Mucosa of rectum (tissue), 2 donors: ENCODE measurements around the gene GPR143.
A peak's percentile ranks its signal among the peaks of the same experiment; 100 is the strongest.

ENCODE experiments used
- H3K27ac ChIP-seq, 2 donors: one replicate each; pipeline ENCODE4 v1.7.0; 2013; ENCODE audit warnings: inconsistent platforms in 2 of 2, low read depth in 2 of 2, low read length in 2 of 2
- H3K27me3 ChIP-seq, 2 donors: one replicate each; pipeline ENCODE4 v1.7.0; 2013; ENCODE audit warnings: low read length in 2 of 2; ENCODE audit not compliant: control insufficient read depth in 2 of 2, insufficient read depth in 2 of 2
- H3K36me3 ChIP-seq, 2 donors: one replicate each; pipeline ENCODE4 v1.7.0; 2013; ENCODE audit warnings: low read length in 2 of 2; ENCODE audit not compliant: control insufficient read depth in 2 of 2, insufficient read depth in 2 of 2
- H3K4me1 ChIP-seq, 2 donors: one replicate each; pipeline ENCODE4 v1.7.0; 2013; ENCODE audit warnings: low read length in 2 of 2, mild to moderate bottlenecking in 1 of 2; ENCODE audit not compliant: control insufficient read depth in 2 of 2, insufficient read depth in 2 of 2
- H3K4me3 ChIP-seq, 2 donors: one replicate each; pipeline ENCODE4 v1.7.0; 2013; ENCODE audit warnings: low read length in 2 of 2
- H3K9ac ChIP-seq, 2 donors: one replicate each; pipeline ENCODE4 v1.7.0; 2013; ENCODE audit warnings: low read length in 2 of 2, low read depth in 1 of 2, mild to moderate bottlenecking in 1 of 2
- H3K9me3 ChIP-seq, 2 donors: one replicate each; pipeline ENCODE4 v1.7.0; 2013; ENCODE audit warnings: low read length in 2 of 2; ENCODE audit not compliant: control insufficient read depth in 2 of 2
- donor health status: healthy.
- donor health status: Normal muscosa, but diverticular disease.

Gene GPR143

GRCh38 chrX:9789555-9789954, 23.9 kb upstream of the GPR143 start:
- no peak overlapping the region for H3K4me3 ChIP-seq
- no peak overlapping the region for H3K27ac ChIP-seq
- H3K36me3 ChIP-seq = no peaks in the 10 kb centered on the region
- H3K27me3 ChIP-seq = peaks cover 0 to 12% of the 10 kb centered on the region in 2 donors
- H3K9ac ChIP-seq = no peak overlapping the region
- peaks cover 0 to 7% of the 10 kb centered on the region in 2 donors for H3K4me1 ChIP-seq
- H3K9me3 ChIP-seq = no peaks in the 10 kb centered on the region

- Histone ChIP-seq H3K36me3 (no peaks in the 10 kb centered on the region), H3K4me1 (peaks cover 0 to 5% of the 10 kb centered on the region in 2 donors), H3K4me3 (no peak overlapping the region), H3K9me3 (no peaks in the 10 kb centered on the region), H3K27me3 (peaks cover 0 to 12% of the 10 kb centered on the region in 2 donors), H3K9ac (no peak overlapping the region), H3K27ac (no peak overlapping the region)
Measured at GRCh38 chrX:9788911-9789310, 23.3 kb upstream of the GPR143 start.

GRCh38 chrX:9786798-9787635, 21.4 kb upstream of the GPR143 start:
- Histone ChIP-seq H3K27ac (peak overlapping the region in 1 of 2 donors; percentile 38), H3K36me3 (no peaks in the 10 kb centered on the region), H3K9me3 (no peaks in the 10 kb centered on the region), H3K4me3 (peak overlapping the region; percentile 63 to 71), H3K9ac (peak overlapping the region in 1 of 2 donors; percentile 57), H3K4me1 (peaks cover 0 to 5% of the 10 kb centered on the region in 2 donors), H3K27me3 (peaks cover 0 to 12% of the 10 kb centered on the region in 2 donors)

DNA sequence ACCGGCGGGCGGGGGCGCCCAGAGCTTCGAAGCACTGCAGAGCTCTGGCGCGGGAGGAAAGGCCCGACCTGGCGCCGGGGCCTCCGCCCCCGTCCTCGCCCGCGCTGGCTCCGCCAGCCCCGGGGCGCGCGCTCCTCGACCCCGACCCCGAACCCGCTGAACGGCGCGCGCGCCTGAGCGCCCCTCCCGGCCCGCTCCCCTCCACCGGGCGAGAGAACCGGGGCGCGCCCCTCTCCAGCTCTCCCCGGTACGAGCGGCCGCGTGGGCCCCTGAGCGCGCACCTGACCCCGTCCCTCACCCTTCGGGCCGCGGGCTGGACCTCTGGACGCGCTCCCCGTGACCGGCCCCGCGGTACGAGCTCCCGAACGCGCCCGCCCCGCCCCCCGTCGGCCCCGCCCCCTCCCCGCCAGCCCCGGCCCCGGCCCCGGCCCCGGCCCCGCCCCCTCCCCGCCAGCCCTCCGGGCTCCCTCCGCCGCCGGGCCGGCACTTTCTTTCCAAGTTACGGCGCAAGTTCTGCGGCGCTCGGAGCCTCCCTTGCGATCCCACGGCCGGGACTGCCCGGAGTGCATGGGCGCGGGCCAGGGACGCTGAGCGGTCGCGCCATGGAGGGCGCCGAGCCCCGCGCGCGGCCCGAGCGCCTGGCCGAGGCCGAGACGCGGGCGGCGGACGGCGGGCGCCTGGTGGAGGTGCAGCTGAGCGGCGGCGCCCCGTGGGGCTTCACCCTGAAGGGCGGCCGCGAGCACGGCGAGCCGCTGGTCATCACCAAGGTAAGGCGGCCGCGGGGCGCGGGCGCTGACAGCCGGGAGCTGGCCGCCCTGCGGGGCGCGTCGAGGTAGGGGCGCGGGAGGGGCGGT, 20.5 kb upstream of the GPR143 start, which contains the start of gene SHROOM2:
Gene SHROOM2, plus strand, starts transcription at position 486 of the 854 bp plus-strand sequence. Its CDS starts 117 bp downstream, at position 603.
- Histone ChIP-seq H3K4me1 (peaks cover 0 to 5% of the 10 kb centered on the region in 2 donors), H3K36me3 (no peaks in the 10 kb centered on the region), H3K27me3 (peaks cover 0 to 12% of the 10 kb centered on the region in 2 donors), H3K27ac (peak within 1 kb of the TSS in 1 of 2 donors; percentile 38), H3K9ac (peak within 1 kb of the TSS in 1 of 2 donors; percentile 57), H3K4me3 (peak within 1 kb of the TSS; percentile 63 to 71), H3K9me3 (no peaks in the 10 kb centered on the region)

- no peak overlapping the region for H3K27ac ChIP-seq
- peaks cover 0 to 5% of the 10 kb centered on the region in 2 donors for H3K4me1 ChIP-seq
- H3K4me3 ChIP-seq = peak overlapping the region; percentile 35 to 50
- peaks cover 0 to 12% of the 10 kb centered on the region in 2 donors for H3K27me3 ChIP-seq
- no peaks in the 10 kb centered on the region for H3K36me3 ChIP-seq
- peak overlapping the region in 1 of 2 donors; percentile 2 for H3K9ac ChIP-seq
- no peaks in the 10 kb centered on the region for H3K9me3 ChIP-seq
Measured at GRCh38 chrX:9785254-9785943, 19.8 kb upstream of the GPR143 start.

DNA sequence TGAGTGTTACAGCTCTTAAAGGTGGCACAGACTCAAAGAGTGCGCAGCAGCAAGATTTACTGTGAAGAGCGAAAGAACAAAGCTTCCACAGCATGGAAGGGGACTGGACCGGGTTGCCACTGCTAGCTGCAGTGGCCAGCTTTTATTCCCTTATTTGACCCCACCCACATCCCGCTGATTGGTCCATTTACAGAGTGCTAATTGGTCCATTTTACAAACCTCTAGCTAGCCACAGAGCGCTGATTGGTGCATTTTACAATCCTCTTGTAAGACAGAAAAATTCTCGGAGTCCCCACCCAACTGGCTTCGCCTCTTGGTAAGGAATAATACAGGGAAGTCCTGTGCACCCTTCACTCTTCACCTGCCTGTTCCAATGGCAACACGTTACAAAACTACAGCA, 18.7 kb upstream of the GPR143 start:
- no peaks in the 10 kb centered on the region for H3K9me3 ChIP-seq
- H3K27ac ChIP-seq = no peak overlapping the region
- peaks cover 0 to 3% of the 10 kb centered on the region in 2 donors for H3K4me1 ChIP-seq
- peaks cover 0 to 7% of the 10 kb centered on the region in 2 donors for H3K27me3 ChIP-seq
- no peak overlapping the region for H3K4me3 ChIP-seq
- no peaks in the 10 kb centered on the region for H3K36me3 ChIP-seq
- no peak overlapping the region for H3K9ac ChIP-seq

DNA sequence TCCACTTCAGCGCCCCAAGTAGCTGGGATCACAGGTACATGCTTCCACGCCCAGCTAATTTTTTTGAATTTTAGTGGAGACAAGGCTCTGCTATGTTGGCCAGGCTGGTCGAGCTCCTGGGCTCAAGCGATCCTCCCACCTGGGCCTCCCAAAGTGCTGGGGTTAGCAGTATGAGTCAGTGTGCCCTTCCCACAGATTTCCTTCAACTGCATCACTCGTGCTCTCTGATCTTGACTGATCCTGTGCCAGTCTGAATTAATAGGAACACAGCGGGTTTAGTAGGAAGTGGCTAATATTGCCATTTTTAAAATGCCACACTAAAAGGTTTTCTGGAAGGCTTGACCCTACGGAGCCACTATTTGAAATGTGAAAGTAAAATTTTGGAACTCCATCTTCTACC, 16.3 kb upstream of the GPR143 start:
- no peak overlapping the region for H3K9ac ChIP-seq
- no peaks in the 10 kb centered on the region for H3K9me3 ChIP-seq
- no peak overlapping the region for H3K4me3 ChIP-seq
- H3K36me3 ChIP-seq = no peaks in the 10 kb centered on the region
- no peak overlapping the region for H3K27ac ChIP-seq
- H3K27me3 ChIP-seq = peaks cover 0 to 2% of the 10 kb centered on the region in 2 donors
- no peaks in the 10 kb centered on the region for H3K4me1 ChIP-seq

GRCh38 chrX:9775930-9776329, 10.3 kb upstream of the GPR143 start:
- H3K4me3 ChIP-seq = no peak overlapping the region
- H3K27me3 ChIP-seq = peaks cover 0 to 3% of the 10 kb centered on the region in 2 donors
- no peak overlapping the region for H3K27ac ChIP-seq
- no peak overlapping the region for H3K9ac ChIP-seq
- H3K36me3 ChIP-seq = no peaks in the 10 kb centered on the region
- H3K9me3 ChIP-seq = no peaks in the 10 kb centered on the region
- no peaks in the 10 kb centered on the region for H3K4me1 ChIP-seq

DNA sequence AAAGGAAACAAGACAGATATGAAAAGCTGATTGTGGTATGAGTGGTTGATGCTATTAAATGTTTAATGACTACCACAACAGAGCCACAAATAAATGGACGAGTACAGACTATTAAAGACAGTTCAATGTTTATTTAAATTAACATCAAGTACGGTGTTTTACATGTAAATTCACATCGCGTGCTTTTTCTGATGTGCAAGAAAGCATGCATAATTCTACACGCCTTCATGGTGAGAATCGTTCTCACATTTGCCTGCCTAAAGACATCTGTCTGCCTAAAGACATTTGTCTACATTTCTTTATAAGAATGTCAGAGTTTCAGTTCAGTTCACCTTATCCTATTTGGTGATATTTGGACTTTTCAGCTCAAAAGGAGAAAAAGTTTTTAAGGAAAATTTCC, 7.3 kb upstream of the GPR143 start:
- no peak overlapping the region for H3K4me3 ChIP-seq
- H3K27me3 ChIP-seq = peaks cover 0 to 3% of the 10 kb centered on the region in 2 donors
- no peaks in the 10 kb centered on the region for H3K9me3 ChIP-seq
- H3K4me1 ChIP-seq = no peaks in the 10 kb centered on the region
- H3K9ac ChIP-seq = no peak overlapping the region
- H3K36me3 ChIP-seq = no peaks in the 10 kb centered on the region
- no peak overlapping the region for H3K27ac ChIP-seq
